Measurements from ENCODE around the gene BMP3. TPM values are rescaled to one million over a fixed set of nuclear protein-coding genes. Genes with fewer than 3 reads are reported as not detected.

BMP3 gene
- total RNA-seq, 3 donors from 2014 or later (not counting 1 experiment from before 2014, with no cell fraction given): not detected

GRCh38 chr4:81052119-81053068 is 21.9 kb downstream of the BMP3 start:
- TF ChIP-seq CTCF (IDR thresholded peaks at IDR 0.05): peak; percentile 69

GRCh38 chr4:81058621-81059020 is 28.1 kb downstream of the BMP3 start:
- ATAC-seq (no peak), DNase-seq (no peak)
- Mint-ChIP-seq H3K27ac (no peak overlapping the region), H3K4me1 (no peaks in the 10 kb centered on the region), H3K27me3 (ENCODE audit: low read depth in 2 of 2) (peaks cover 6 to 26% of the 10 kb centered on the region in 2 donors), H3K4me3 (no peak overlapping the region), H3K9me3 (no peaks in the 10 kb centered on the region), H3K36me3 (no peaks in the 10 kb centered on the region)
- Histone ChIP-seq H3K4me1 (ENCODE audit: control insufficient read depth, insufficient read depth, low read length) (no peaks in the 10 kb centered on the region), H3K27me3 (ENCODE audit: control insufficient read depth, insufficient read depth, low read length) (peaks cover 2% of the 10 kb centered on the region), H3K4me3 (ENCODE audit: low read length) (no peak overlapping the region), H3K27ac (ENCODE audit: low read length) (no peak overlapping the region), H3K9me3 (ENCODE audit: control insufficient read depth, insufficient read depth, low read length) (no peaks in the 10 kb centered on the region), H3K36me3 (ENCODE audit: control insufficient read depth, insufficient read depth, low read length) (no peaks in the 10 kb centered on the region)
- no peak for TF ChIP-seq CTCF (IDR thresholded peaks at IDR 0.05)
- 63% methylated on average over 1 of the region's 1 CpG for WGBS (ENCODE audit: insufficient coverage)
- intact Hi-C loops (cut with micrococcal nuclease): no loop called here

More at GRCh38 chr4:81052119-81053068, 21.9 kb downstream of the BMP3 start:
- Mint-ChIP-seq H3K27ac (no peak overlapping the region), H3K27me3 (ENCODE audit: low read depth in 2 of 2) (peaks cover 8 to 20% of the 10 kb centered on the region in 2 donors), H3K4me1 (no peaks in the 10 kb centered on the region), H3K36me3 (no peaks in the 10 kb centered on the region), H3K9me3 (no peaks in the 10 kb centered on the region), H3K4me3 (no peak overlapping the region)
- ATAC-seq: peak in 2 of 3 donors; percentile 35 to 55
- H3K36me3 ChIP-seq (ENCODE audit: control insufficient read depth, insufficient read depth, low read length): no peaks in the 10 kb centered on the region
- no peak overlapping the region for H3K4me3 ChIP-seq (ENCODE audit: low read length)
- peaks cover 2% of the 10 kb centered on the region for H3K27me3 ChIP-seq (ENCODE audit: control insufficient read depth, insufficient read depth, low read length)
- no peak overlapping the region for H3K27ac ChIP-seq (ENCODE audit: low read length)
- intact Hi-C loops (cut with micrococcal nuclease): no loop called here
- no peaks in the 10 kb centered on the region for H3K9me3 ChIP-seq (ENCODE audit: control insufficient read depth, insufficient read depth, low read length)
- WGBS (ENCODE audit: insufficient coverage): 52% methylated on average over 5 of the region's 7 CpGs
- peak; percentile 17 to 68 for DNase-seq
- H3K4me1 ChIP-seq (ENCODE audit: control insufficient read depth, insufficient read depth, low read length): no peaks in the 10 kb centered on the region

GRCh38 chr4:81060587-81061343 is 30.3 kb downstream of the BMP3 start:
- WGBS (ENCODE audit: insufficient coverage): 83% methylated on average over 3 of the region's 6 CpGs
- no peaks in the 10 kb centered on the region for H3K9me3 Mint-ChIP-seq
- no peak overlapping the region for H3K27ac Mint-ChIP-seq
- TF ChIP-seq CTCF (IDR thresholded peaks at IDR 0.05): no peak
- H3K4me1 Mint-ChIP-seq: no peaks in the 10 kb centered on the region
- intact Hi-C loops (cut with micrococcal nuclease): no loop called here
- H3K36me3 Mint-ChIP-seq: no peaks in the 10 kb centered on the region
- no peaks in the 10 kb centered on the region for H3K4me1 ChIP-seq (ENCODE audit: control insufficient read depth, insufficient read depth, low read length)
- H3K4me3 ChIP-seq (ENCODE audit: low read length): no peak overlapping the region
- H3K36me3 ChIP-seq (ENCODE audit: control insufficient read depth, insufficient read depth, low read length): no peaks in the 10 kb centered on the region
- H3K9me3 ChIP-seq (ENCODE audit: control insufficient read depth, insufficient read depth, low read length): no peaks in the 10 kb centered on the region
- H3K27me3 Mint-ChIP-seq (ENCODE audit: low read depth in 2 of 2): peaks cover 3 to 19% of the 10 kb centered on the region in 2 donors
- no peak for DNase-seq
- H3K27me3 ChIP-seq (ENCODE audit: control insufficient read depth, insufficient read depth, low read length): peaks cover 2% of the 10 kb centered on the region
- ATAC-seq: no peak
- H3K27ac ChIP-seq (ENCODE audit: low read length): no peak overlapping the region
- no peak overlapping the region for H3K4me3 Mint-ChIP-seq

All from natural killer cell (primary cell).